Activated CD4-positive, alpha-beta T cell treated with anti-CD3 and anti-CD28 coated beads, Interleukin-2, amount 10 ng/mL, durations not matched to agents 7 days and 5 days (primary cell): ENCODE measurements around the gene AOPEP. TPM values are rescaled to one million over a fixed set of nuclear protein-coding genes. Genes with fewer than 3 reads are reported as not detected.

Experiments
- CTCF ChIA-PET: fragments of 350-600 bp; sonication (Branson Sonifier 250); formaldehyde crosslinking; loops from one replicate; lab custom pipeline; 2021; ENCODE audit warnings: antibody characterized with exemption; lab: Charles Lee
- POLR2A ChIA-PET: fragments of 350-600 bp; sonication (Branson Sonifier 250); formaldehyde crosslinking; loops from one replicate; lab custom pipeline; 2021; ENCODE audit warnings: antibody characterized with exemption; lab: Charles Lee
- DNase-seq: peaks from one replicate; pipeline ENCODE4 v3.0.0-alpha.2; 2020
- H3K27ac Mint-ChIP-seq: one replicate; pipeline ENCODE4 v1.8.0; 2021; ENCODE audit warnings: mild to moderate bottlenecking, moderate library complexity, mixed read lengths
- H3K27me3 Mint-ChIP-seq: one replicate; pipeline ENCODE4 v1.8.0; 2021; ENCODE audit warnings: mixed read lengths
- H3K36me3 Mint-ChIP-seq: one replicate; pipeline ENCODE4 v1.8.0; 2021; ENCODE audit warnings: low read depth, mixed read lengths
- H3K4me1 Mint-ChIP-seq: one replicate; pipeline ENCODE4 v1.8.0; 2021; ENCODE audit warnings: mixed read lengths
- H3K4me3 Mint-ChIP-seq: one replicate; pipeline ENCODE4 v1.8.0; 2021; ENCODE audit warnings: mild to moderate bottlenecking, moderate library complexity, mixed read lengths
- H3K9me3 Mint-ChIP-seq: one replicate; pipeline ENCODE4 v1.8.0; 2021; ENCODE audit warnings: mixed read lengths
- total RNA-seq, 2 experiments: library from RNA; stranded (reverse); gene quantifications; one replicate each; pipeline ENCODE4 v1.2.3, GENCODE V29; 2021

The AOPEP gene
- total RNA-seq, 2 experiments from 2014 or later = 9.7 to 10.7 TPM

DNA sequence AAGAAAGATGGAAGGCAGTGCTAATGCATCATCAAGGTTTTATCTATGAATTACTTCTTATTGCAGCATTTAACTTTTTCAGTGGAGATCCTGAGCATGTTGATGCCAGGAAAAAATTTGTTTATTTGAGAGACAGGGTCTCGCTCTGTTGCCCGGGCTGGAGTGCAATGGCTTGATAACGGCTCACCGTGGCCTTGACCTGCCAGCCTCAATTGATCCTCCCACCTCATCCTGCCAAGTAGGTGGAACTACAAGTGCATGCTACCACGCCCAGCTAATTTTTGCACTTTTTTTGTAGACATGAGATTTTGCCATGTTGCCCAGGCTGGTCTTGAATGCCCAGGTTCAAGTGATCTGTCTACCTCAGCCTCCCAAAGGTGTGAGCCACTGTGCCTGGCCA, 47.2 kb downstream of the AOPEP start:
- H3K4me1 Mint-ChIP-seq = no peaks in the 10 kb centered on the region
- POLR2A ChIA-PET = no interaction called here
- H3K4me3 Mint-ChIP-seq = no peak overlapping the region
- CTCF ChIA-PET = no interaction called here
- no peaks in the 10 kb centered on the region for H3K9me3 Mint-ChIP-seq
- no peak overlapping the region for H3K27ac Mint-ChIP-seq
- DNase-seq = no peak
- H3K27me3 Mint-ChIP-seq = no peaks in the 10 kb centered on the region
- peaks cover 2% of the 10 kb centered on the region for H3K36me3 Mint-ChIP-seq

DNA sequence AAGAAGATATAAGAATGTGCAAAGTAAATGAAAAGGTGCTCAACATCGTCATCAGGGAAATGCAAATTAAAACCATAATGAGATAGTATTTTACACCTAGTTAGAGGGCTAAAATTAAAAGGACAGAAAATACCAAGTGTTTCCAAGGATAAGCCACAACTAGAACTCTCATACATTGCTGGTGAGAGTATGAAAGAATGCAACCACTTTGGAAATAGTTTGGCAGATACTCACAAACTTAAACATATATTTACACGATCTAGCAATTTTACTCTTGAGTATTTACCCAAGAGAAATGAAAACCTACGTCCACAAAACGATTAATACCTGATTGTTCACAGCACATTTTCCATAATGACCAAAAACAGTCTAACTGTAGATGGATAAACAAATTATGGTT, 51.5 kb downstream of the AOPEP start:
- CTCF ChIA-PET = no interaction called here
- no peaks in the 10 kb centered on the region for H3K36me3 Mint-ChIP-seq
- POLR2A ChIA-PET = no interaction called here

DNA sequence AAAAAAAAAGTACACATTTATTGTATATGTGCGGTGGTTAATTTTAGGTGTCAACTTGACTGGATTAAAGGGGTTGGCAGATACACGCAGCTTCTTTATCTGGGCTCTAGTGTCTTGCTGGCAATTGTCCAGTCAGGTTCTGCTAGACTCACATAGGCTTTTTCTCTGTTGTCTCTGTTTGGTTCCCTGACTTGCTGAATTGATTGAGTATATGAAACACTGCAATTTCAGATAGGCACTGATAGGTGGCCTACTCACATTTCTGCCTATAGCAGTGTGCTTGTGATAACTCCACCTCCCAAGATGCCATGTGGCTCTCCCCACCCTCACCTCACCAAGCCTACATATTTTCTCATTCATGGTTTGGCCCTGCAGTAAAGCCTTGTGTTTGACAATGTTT, 52.5 kb downstream of the AOPEP start:
- H3K36me3 Mint-ChIP-seq = no peaks in the 10 kb centered on the region
- H3K9me3 Mint-ChIP-seq = no peaks in the 10 kb centered on the region
- no peaks in the 10 kb centered on the region for H3K4me1 Mint-ChIP-seq
- ChIA-PET POLR2A (no interaction called here), CTCF (no interaction called here)
- no peak overlapping the region for H3K27ac Mint-ChIP-seq
- no peaks in the 10 kb centered on the region for H3K27me3 Mint-ChIP-seq
- DNase-seq = no peak
- H3K4me3 Mint-ChIP-seq = no peak overlapping the region

More for the DNA sequence above, 51.5 kb downstream of the AOPEP start:
- Mint-ChIP-seq H3K27me3 (no peaks in the 10 kb centered on the region), H3K4me1 (no peaks in the 10 kb centered on the region), H3K9me3 (no peaks in the 10 kb centered on the region), H3K27ac (no peak overlapping the region), H3K4me3 (no peak overlapping the region)
- DNase-seq = no peak

DNA sequence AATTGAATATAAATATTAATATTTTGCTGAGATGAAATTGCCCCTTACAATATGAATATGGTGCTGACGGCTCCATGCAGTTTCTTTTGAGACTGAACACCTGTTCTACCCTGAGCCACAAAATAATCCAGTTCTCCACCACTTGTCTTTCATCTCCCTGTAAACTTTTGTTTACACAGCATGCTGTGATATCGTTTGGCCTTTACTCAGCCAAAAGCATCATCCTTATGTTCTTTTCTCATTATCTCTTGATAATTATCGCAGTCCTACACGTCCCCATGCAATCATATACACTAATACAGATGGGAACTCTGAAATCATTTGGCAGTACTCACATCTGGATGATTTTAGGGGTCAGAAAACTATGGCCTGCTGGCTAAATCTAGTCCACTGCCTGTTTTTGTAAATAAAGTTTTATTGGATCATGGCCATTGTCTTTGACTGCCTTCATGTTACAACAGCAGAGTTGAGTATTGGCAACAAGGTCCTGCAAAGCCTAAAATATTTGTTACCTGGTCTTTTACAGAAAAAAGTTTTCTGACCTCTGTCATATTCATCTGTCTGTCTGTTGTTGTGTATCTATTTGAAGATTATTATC, 53.3 kb downstream of the AOPEP start:
- ChIA-PET POLR2A (no interaction called here), CTCF (interaction anchor here (1.0 to 1.1 kb wide), 2 partner anchors 8 to 106 kb away, joined by 3 read pairs; no protein-coding TSS in a partner anchor)
- Mint-ChIP-seq H3K4me1 (no peaks in the 10 kb centered on the region), H3K9me3 (no peaks in the 10 kb centered on the region), H3K36me3 (no peaks in the 10 kb centered on the region), H3K4me3 (no peak overlapping the region), H3K27me3 (no peaks in the 10 kb centered on the region), H3K27ac (no peak overlapping the region)
- DNase-seq = no peak

DNA sequence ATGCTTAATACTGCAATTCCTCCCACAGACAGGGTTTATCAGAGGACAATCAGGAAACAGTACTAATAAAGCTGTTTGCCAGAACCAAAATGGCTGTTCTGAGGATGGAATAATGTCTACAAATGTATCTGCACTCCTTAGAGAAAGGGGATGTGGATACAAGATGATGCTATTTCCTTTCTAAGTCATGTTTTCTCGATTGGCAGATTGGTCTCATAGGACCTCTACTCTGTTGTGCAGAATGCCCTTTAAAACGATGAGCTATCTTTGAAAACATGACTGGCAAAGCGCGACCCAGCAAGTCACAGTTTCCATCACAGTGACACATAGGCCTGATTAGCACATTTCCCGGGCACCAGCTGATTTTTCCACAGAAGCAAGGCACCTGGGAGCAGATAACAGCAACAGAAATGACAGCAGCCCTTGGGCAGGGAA, 54.0 kb downstream of the AOPEP start:
- Mint-ChIP-seq H3K4me3 (no peak overlapping the region), H3K27me3 (no peaks in the 10 kb centered on the region), H3K4me1 (no peaks in the 10 kb centered on the region), H3K9me3 (no peaks in the 10 kb centered on the region), H3K27ac (no peak overlapping the region), H3K36me3 (no peaks in the 10 kb centered on the region)
- ChIA-PET CTCF (interaction anchor here (1.0 to 1.1 kb wide), 2 partner anchors 9 to 105 kb away, joined by 3 read pairs; no protein-coding TSS in a partner anchor), POLR2A (no interaction called here)
- DNase-seq = no peak

DNA sequence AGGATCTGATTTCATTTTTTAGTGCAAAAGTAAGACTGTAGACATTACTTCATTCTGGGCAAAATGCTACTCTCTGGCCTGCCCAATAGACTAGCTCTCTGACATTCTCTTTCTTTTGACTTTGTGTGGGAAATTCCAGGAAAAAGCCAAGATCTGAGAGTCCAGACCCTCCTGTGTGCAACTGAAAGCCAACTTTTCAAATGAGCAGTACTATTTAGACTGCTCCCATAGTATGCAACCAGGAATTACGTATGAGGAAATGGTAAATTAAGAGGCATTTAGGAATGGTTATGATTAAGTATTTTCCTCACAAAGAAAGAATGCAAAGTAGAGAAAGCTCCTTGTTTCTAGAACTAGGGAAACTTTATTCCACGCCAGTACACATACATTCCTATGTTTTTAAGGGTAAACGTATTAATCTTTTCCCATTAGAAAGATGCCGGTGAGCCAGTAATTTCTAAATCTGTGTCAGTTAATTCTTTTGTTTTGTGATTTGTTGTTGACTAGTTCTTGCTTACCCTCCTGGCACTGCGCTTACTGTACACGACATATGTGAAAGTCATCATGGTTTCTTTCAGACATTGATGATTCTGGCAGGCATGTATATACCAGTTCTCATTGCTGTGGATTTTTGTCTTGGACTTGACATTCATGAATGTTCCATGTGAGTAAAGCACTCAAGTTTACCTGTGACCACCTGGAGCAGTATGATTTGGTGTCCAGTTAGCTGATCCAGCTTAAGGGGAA, 56.0 kb downstream of the AOPEP start:
- peaks cover 5% of the 10 kb centered on the region for H3K4me1 Mint-ChIP-seq
- ChIA-PET POLR2A (no interaction called here), CTCF (interaction anchor here (0.8 to 1.9 kb wide), 6 partner anchors 8 to 349 kb away, joined by 3 to 6 read pairs (median 3); no protein-coding TSS in a partner anchor)
- no peaks in the 10 kb centered on the region for H3K36me3 Mint-ChIP-seq
- no peak overlapping the region for H3K4me3 Mint-ChIP-seq
- no peaks in the 10 kb centered on the region for H3K9me3 Mint-ChIP-seq
- no peaks in the 10 kb centered on the region for H3K27me3 Mint-ChIP-seq
- H3K27ac Mint-ChIP-seq = no peak overlapping the region
- DNase-seq = no peak

DNA sequence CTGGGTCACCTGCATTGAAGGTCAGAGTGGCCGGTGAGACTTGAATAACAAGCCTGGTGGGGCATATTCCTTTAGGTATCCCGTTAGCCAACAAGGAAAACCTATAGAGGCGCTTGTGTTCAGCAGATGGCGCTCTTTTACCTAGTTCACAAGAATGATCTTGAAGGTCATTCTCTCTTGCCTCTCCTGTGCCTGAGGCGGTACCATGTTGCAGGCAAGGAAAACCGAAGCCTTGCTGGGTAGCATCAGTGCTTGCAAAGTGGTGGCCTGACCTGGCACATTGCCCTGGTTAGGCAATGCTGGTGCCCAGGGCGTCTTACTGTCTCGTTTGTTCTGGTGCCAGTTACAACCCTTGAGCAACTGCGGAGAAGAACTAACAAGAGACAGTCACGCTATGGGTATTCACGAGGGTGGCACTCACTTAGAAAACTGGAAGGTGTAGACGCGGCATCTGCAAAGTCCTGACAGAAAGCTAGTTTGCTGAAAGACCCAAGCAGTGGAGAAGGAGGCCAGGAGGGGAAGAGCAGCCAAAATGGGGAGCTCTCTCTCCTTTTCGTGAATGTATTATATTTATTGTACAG, 56.7 kb downstream of the AOPEP start:
- H3K36me3 Mint-ChIP-seq = peaks cover 1% of the 10 kb centered on the region
- ChIA-PET CTCF (interaction anchor here (0.5 to 1.9 kb wide), 7 partner anchors 12 to 387 kb away, joined by 3 to 6 read pairs (median 3); no protein-coding TSS in a partner anchor), POLR2A (no interaction called here)
- peaks cover 5% of the 10 kb centered on the region for H3K4me1 Mint-ChIP-seq
- no peak overlapping the region for H3K27ac Mint-ChIP-seq
- peak; percentile 56 for DNase-seq
- no peaks in the 10 kb centered on the region for H3K27me3 Mint-ChIP-seq
- H3K4me3 Mint-ChIP-seq = no peak overlapping the region
- no peaks in the 10 kb centered on the region for H3K9me3 Mint-ChIP-seq

DNA sequence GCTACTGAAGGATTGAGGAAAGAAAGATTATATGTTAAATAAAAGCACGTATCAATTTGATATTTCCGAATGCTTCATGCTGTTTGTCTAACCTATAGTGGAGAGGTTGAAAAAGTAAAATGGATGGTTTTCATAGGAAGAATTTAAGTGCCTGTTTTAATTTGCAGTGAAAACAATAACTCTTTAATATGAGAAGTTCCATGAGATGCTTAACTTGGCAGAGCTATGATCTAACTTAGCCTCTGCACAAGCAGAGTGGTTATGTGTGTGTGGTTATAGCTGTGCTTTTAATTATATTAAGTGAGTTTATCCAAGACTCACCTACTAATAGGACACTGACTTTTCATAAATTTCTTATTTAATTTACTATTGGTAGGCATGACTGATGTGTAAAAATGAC, 57.4 kb downstream of the AOPEP start:
- ChIA-PET CTCF (interaction anchor here (0.8 to 1.2 kb wide), 2 partner anchors 72 to 347 kb away, joined by 3 read pairs; no protein-coding TSS in a partner anchor), POLR2A (no interaction called here)
- no peaks in the 10 kb centered on the region for H3K9me3 Mint-ChIP-seq
- peaks cover 1% of the 10 kb centered on the region for H3K36me3 Mint-ChIP-seq
- peaks cover 5% of the 10 kb centered on the region for H3K4me1 Mint-ChIP-seq
- H3K27me3 Mint-ChIP-seq = no peaks in the 10 kb centered on the region
- DNase-seq = no peak
- H3K4me3 Mint-ChIP-seq = no peak overlapping the region
- H3K27ac Mint-ChIP-seq = no peak overlapping the region

DNA sequence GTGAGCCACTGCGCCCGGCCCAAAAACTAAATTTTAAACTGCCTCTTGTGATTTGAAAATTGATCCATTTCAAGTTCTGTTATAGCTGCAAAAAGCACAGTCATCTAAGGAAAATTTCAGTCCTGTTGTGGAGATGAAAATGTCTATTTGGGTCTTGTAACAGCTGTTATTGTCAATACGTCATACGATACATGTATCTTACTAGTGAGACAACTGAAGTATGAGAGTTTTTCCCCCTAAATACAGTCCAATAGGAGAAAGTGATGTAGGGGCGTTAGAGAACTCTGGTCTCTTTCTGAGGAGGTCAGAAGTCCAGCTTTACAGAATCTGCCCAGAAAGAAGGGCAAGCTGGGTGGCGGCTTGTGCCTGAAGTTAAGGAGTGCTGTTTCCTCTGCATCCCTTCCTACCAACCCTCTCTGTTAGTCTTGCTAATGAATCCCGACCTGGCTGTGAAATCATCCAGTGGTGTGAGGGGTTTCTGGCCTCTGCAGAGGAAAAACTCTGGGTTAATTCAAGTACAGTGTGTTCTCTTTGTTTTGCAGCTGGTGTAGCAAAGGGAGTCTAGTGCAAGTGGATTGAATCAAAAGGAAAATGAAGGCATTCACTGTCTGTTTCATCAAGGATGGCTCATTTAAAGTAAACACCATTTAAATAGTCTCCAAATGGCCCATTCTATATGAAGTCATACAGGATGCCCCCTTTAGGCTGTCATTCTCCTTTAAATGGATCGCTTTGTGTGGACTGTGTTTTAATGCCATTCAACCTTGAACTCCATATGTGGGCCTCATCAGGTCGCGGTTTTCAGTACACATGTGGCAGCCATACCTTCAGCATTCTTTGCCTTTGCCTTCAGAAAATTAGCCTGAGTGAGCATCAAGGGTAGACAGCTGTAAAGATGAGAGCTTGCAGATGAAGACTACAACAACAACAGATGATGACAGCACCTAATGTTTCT, 59.0 kb downstream of the AOPEP start:
- CTCF ChIA-PET = interaction anchor here (1.2 kb wide), 1 partner anchor 342 kb away, joined by 3 read pairs; no protein-coding TSS in a partner anchor
- POLR2A ChIA-PET = no interaction called here
- Mint-ChIP-seq H3K4me3 (no peak overlapping the region), H3K9me3 (no peaks in the 10 kb centered on the region), H3K27ac (no peak overlapping the region), H3K4me1 (peaks cover 5% of the 10 kb centered on the region), H3K27me3 (no peaks in the 10 kb centered on the region), H3K36me3 (peaks cover 1% of the 10 kb centered on the region)
- DNase-seq = no peak

DNA sequence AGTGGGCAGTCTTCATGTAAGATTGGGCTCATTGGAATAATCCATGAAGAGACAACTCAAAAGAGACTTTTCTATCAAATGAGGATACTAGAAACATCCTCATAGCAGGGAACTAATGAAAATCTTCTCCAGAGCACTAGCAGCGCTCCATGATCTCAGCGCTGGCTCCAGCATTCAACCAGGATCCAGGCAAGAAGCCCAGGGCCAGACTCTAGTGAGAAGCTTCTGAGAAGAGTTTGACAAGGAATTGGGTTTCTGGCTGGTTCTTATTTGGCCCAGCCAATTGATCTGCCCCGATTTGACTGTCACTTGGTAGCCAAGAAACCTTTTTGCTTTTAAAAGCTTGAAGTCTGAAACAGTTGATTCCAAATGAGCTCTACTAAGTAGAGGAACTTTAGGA, 60.1 kb downstream of the AOPEP start:
- no peak overlapping the region for H3K4me3 Mint-ChIP-seq
- no peak overlapping the region for H3K27ac Mint-ChIP-seq
- POLR2A ChIA-PET = no interaction called here
- H3K36me3 Mint-ChIP-seq = peaks cover 4% of the 10 kb centered on the region
- no peaks in the 10 kb centered on the region for H3K27me3 Mint-ChIP-seq
- CTCF ChIA-PET = no interaction called here
- H3K4me1 Mint-ChIP-seq = peaks cover 5% of the 10 kb centered on the region
- H3K9me3 Mint-ChIP-seq = no peaks in the 10 kb centered on the region
- no peak for DNase-seq

DNA sequence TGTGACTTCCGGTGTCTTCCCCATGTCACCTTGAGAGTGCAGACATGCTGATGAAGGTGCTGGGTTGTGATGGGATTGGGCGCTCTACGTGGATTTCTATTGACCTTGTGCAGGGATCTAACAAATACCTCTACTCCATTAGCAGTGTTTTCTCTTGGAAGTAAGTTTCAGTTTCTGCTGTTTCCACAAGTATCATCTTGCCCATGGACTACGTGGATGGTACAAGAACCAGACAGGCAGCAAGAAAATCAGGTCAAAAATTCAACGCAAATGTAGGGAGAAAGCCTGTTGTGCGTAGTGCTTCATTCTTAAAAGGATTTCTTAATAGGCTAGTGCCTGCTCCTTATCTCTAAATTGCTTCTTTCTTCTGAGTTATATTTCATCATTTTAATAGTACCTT, 60.8 kb downstream of the AOPEP start:
- no peak for DNase-seq
- Mint-ChIP-seq H3K36me3 (peaks cover 4% of the 10 kb centered on the region), H3K27me3 (no peaks in the 10 kb centered on the region), H3K4me1 (peaks cover 5% of the 10 kb centered on the region), H3K4me3 (no peak overlapping the region), H3K9me3 (no peaks in the 10 kb centered on the region), H3K27ac (no peak overlapping the region)
- ChIA-PET POLR2A (no interaction called here), CTCF (no interaction called here)

DNA sequence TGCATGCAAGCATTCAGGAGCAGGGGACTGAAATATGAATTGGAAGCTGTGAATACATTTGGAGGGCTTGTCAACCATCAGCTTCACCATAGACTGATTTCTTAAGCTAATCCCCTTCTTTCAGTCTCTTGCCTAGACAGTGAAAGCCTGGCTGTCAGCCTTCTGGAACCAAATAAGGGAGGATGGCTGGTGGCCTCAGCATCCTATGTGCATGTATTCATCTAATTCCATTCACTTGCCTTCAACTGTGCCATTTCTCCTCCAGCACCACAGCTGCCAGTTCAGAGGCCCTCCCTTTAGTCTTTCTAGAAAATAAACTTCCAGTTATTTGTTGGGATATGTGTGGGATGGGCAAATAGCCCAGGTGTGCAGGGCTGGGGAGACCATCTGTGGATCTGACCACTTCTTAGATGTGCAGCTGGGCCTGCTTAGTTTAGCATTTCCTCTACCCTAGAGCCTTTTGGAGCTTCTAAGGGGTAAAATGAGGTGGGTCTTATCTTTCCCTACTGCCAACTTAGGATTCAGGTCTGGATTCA, 62.1 kb downstream of the AOPEP start:
- no peak for DNase-seq
- Mint-ChIP-seq H3K9me3 (peaks cover 6% of the 10 kb centered on the region), H3K27me3 (no peaks in the 10 kb centered on the region), H3K4me1 (peaks cover 9% of the 10 kb centered on the region), H3K36me3 (peaks cover 16% of the 10 kb centered on the region), H3K4me3 (no peak overlapping the region), H3K27ac (no peak overlapping the region)
- POLR2A ChIA-PET = no interaction called here
- CTCF ChIA-PET = interaction anchor here (1.0 kb wide), 1 partner anchor 29 kb away, joined by 3 read pairs; no protein-coding TSS in a partner anchor
